Erythroblast (primary cell): ENCODE results near the gene ITGAE.

ENCODE experiments used
- DNase-seq, 2 experiments: peaks; one replicate each; lab custom pipeline; 2025; lab: John Stamatoyannopoulos, UW
- GATA1 ChIP-seq: IDR thresholded peaks from 2 replicates; pipeline ENCODE4 v1.6.1; 2011; ENCODE audit warnings: low read depth, mild to moderate bottlenecking, control low read depth, low read length, moderate library complexity
- POLR2A ChIP-seq: IDR thresholded peaks from 2 replicates; pipeline ENCODE4 v1.6.1; 2011; ENCODE audit warnings: mild to moderate bottlenecking, low read length

The ITGAE gene

DNA sequence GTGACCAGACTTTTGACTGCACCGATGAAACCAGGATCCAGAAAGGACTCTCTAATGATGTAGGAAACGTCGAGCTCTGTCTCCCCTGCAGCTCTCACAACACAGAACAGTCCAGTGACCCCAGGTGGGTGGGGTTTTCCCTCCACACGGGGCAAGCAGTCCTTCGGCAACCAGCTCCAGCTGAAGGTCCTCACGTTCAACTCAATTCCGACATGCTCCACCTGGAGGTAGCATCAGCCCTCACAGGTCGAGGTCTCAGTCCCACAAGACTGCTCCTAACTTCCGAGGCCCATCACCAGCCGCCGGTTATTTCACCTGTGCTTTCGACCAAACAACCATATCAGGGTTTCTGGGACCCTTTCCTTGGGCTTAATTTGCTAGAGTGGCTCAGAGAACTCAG is 28.2 kb downstream of the ITGAE start:
- DNase-seq, result no peak
- no peak for TF ChIP-seq POLR2A

DNA sequence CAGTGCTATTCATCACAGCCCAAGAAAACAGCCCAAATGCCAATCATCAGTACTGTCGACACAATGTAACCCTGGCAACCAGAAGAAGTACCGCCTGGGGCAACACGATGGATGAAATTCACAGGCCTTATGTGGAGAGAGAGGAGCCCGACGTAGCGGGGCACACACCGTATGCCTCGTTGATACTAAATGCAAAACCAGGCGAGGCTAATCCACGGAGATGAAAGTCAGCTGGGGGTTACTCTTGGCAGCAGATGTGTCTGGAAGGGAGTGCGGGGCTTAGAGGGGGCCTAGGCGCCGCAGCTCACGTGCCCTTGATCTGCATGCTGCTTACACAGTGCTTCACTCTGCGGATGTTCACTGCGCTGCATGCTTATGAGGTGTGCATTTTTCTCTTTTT is 29.8 kb downstream of the ITGAE start:
- no peak for DNase-seq
- TF ChIP-seq GATA1, result no peak
- no peak for TF ChIP-seq POLR2A

DNA sequence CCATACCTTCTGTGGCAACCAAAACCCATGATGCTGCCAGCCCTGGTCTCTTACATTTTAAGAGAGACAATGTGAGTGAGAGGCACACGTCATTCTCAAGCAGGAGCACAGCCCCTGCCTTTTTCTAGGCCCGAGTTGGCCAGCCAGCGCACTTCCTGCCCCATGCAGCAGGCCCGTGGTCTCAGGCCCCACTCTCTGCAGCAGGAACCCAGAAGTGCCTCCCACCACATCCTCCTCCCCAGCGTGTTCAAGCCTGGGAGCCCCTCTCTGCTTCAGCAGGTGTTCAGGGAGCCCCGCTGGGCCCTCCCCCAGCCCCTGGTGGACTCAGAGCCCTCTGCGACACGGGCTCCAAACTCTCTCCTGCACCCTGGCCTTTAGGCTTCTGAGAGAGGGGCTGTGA is 30.5 kb downstream of the ITGAE start:
- DNase-seq, result no peak

DNA sequence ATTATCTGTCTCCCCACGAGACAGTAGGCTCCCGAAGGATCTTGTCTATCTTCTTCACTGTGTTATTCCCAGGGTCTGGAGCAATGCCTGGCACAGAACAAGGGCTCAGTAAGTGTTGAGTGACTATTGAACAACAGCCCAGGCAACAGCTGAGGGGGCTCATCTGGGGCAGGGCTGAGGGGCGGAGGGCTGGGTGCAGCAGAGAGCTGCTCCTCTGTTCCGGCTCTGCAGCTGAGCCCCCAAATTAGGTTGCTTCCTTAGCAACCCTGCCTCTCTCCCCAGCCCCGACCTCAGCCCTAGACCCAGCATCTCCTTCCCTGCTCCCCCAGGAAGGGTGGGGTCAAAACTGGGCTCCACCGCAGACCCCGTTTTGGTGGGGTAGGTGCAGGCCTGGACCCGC is 32.2 kb downstream of the ITGAE start:
- no peak for DNase-seq

More for the DNA sequence above, 30.5 kb downstream of the ITGAE start:
- TF ChIP-seq POLR2A (no peak), GATA1 (no peak)

DNA sequence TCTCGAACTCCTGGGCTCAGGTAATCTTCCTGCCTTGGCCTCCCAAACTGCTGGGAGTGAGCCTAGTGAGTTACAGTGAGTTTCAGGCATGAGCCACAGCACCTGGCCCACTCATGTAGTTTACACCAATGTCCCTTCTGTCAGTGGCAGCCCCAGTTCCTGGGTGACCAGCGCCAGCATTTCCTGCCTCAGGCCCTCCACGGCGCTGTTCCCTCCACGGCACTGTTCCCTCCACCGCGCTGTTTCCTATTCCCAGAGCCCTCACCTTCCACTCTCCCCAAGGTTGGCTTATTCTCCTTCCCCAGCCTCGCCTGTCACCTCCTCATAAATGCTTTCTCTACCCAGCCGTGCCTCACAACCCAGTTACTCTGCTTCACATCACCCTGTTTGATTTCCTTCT is 32.6 kb downstream of the ITGAE start:
- TF ChIP-seq GATA1 (no peak), POLR2A (no peak)
- DNase-seq, result no peak

More for the DNA sequence above, 32.2 kb downstream of the ITGAE start:
- no peak for TF ChIP-seq POLR2A

DNA sequence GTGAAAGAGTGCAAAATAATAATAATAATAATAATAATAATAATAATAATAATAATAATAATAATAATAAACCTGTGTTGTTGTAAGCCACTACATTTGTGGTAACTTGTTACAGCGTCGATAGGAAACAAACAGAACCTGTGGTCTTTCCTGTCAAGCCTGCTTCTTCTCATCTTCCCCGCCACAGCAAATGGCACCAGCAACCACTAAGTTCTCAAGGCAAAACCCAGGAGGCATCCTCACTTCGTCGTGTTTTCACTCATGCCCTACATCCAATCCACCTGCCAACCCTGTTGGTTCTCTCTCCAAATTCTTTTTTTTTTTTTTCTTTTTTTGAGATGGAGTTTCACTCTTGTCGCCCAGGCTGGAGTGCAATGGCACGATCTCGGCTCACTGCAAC is 34.2 kb downstream of the ITGAE start:
- no peak for DNase-seq
- TF ChIP-seq GATA1, result no peak
- no peak for TF ChIP-seq POLR2A

DNA sequence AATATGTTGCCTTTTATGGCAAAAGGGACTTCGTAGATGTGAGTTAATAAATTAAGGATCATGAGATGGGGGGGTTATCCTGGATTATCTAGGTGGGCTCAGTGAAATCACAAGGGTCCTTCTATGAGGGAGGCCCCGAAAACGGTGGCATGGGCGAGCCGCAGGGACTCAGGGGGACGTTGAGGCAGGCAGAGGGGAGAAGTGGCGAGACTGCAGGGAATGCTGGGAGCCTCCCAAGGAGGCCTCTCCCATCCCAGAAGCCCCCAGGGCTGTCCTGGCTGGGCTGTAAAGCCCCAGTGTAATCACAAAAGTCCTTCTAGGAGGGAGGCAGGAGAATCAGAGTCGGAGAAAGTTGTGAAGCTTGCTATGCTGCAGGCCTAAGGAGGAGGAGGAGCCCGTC is 35.0 kb downstream of the ITGAE start:
- no peak for DNase-seq
- no peak for TF ChIP-seq POLR2A
- no peak for TF ChIP-seq GATA1

DNA sequence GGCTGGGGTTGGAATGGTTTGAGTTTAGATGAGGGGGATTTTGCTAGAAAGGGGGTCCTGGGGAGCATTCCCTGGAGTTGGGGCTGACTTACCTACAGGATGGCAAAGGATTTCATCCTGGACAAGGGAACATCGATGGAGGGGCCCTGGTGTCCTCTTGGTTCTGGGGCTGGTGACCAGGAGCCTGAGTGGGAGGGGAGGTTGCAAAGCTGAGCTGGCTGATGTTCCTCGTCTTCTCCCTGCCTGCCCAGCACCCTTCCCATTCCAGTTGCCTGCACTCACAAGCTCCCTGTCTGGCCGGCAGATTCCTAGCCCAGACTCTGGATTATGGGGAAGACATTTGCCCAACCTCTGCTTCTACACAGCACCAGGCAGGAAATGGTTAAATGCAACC is 37.2 kb downstream of the ITGAE start:
- TF ChIP-seq POLR2A (no peak), GATA1 (no peak)
- no peak for DNase-seq

DNA sequence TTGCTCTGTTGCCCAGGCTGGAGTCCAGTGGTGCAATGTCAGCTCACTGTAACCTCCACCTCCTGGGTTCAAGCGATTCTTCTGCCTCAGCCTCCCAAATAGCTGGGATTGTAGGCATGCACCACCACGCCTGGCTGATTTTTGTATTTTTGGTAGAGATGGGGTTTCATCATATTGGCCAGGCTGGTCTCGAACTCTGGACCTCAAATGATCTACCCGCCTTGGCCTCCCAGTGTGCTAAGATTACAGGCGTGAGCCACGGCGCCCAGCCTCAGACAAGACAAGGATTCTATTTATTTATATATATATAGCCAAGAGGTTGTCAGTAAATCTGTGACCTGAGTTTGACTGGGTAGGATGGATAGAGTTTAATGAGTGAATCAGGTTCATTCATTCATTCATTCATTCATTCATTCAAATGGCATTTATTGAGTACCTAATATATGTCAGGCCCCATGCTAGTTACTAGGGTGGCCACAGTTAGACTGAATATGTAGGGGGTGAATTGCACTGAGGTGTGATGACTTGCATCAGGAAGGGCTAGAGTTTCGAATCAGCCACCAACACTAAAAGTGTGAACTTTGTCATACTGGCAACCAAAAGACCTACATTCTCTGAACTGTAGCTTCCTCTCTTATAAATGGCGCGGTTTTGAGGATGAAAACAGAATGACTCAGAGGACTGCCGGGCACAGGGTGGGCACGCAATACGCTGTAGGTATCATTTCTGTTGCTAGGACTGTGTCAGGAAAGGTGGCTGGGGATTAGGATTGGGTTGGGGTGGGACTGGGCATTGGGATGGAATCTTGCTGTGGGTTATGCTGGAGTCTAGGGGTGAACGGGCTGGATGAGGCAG is 37.8 kb downstream of the ITGAE start:
- TF ChIP-seq POLR2A, result no peak
- no peak for TF ChIP-seq GATA1
- DNase-seq, result no peak

DNA sequence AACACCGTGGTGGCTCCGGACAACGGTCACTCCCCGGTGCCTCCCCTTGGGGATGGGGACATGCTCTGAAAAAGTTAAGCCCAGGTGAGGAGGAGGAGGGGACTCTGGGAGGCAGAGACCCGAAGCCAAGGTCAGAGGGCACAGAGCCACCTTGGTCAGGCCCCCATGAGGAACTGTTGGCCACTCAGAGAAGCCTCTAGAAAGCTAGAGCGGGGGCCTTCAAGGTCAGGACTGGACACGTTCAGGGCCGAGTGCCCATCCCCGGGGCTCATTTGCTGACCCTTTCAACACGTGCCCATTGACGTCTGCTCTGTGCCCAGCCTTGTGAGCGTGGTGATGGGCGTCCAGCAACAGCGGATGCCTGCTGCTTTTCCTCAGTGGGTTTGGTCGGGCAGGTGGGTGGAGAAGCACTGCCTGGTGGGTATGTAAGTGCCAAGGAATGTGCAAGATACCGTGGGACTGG is 39.0 kb downstream of the ITGAE start:
- TF ChIP-seq GATA1 (no peak), POLR2A (no peak)
- DNase-seq, result no peak

DNA sequence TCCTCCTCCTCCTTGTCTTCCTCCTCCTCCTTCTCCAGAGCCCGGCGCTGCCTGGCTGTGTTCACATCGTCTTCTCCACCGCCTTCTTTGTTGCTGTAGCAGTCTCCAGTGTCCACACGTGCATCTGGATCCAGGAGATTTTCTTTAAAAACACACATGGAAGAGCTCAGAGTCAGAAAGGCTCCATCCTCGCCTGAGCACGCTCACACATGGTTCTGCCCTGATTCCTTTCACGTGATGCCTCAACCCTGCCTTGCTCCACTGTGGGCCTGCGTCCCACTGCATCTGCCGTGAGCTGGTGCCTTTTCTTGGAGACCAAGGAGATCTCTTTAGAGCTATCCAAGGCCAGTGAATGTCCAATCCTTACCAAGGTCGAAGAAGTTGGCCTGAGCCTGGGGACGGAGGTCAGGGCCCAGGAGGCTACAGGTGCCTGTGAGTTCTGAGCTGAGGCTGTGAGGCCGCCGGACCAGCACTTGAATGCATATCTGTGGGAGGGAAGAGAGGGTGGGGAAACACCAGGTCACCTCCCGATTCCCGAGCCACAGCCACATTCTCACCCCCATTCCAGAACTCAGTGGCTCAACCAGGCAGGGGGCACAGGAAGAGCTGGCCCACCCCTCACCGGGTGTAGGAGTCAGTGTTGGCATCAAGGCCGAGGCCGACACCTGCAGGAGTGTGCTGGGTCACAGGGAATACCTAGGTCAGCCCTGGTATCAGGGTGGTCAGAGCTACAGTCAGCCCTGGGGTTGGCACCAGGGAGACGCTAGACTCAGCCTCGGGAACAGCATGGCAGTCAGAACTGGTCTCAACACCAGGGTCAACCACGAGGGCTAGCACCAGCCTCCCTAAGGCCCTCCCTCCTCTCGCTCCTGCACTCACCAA is 39.7 kb downstream of the ITGAE start:
- no peak for DNase-seq
- TF ChIP-seq GATA1 (no peak), POLR2A (no peak)

DNA sequence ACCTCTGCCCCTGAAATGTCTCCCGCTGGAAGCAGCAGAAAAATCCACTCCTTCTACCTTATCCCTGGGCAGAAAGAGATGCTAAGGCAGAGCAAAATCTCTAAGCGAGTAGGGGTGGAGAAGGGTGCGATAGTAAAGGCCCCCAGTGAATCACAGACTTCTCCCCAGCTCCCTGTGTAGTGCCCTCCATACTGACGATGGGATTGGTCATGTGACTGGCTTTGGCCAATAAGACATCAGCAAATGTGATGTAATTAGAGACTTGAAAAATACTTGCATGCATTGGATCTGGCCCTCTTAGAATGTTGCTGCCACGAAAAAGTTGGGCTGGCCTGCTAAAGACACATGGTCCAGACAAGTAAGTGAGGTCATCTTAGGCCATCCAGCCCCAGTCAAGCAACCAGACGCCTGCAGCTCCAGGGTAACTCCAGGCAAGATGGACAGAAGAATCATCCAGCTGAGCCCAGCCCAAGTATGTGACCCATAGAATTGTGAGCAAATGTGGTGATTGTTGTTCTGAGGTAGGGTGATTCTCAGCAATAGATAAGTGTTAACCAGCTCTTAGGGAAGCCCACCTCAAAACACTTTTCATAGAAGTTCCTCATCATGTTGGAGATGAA is 41.3 kb downstream of the ITGAE start:
- DNase-seq, result no peak
- TF ChIP-seq GATA1, result no peak
- no peak for TF ChIP-seq POLR2A

DNA sequence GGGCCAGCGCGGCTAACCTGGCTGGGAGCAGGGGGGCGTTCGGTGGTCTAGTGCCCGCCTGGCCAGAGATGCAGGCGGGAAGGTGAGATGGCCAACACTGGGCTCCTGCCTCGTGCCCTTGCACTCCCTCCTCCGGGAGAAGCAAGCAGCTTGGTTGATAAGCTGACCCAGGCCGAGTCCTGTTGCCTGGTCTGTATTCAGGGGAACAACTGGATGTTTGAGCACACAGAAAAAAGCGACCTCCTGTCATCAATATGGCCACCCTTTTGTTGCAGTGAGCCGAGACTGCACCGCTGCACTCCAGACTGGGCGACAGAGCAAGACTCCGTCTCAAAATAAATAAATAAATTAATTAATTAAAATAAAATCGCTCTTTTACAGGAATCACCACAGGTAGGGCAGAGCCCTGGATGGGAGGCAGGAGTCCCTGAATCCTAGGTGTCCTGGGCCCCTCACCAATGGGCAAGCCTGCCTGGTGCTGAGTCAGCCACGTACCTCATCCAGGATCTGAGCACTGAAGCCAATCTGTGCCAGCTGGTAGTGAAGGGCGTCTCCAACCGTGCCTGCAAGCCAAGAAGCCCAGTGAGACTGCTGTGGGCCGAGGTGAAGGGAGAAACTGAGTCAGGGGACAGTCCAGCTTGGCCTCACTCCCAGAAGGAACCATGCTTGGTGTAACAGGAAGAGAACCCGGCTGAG is 45.5 kb downstream of the ITGAE start:
- DNase-seq, result no peak
- TF ChIP-seq POLR2A, result no peak
- TF ChIP-seq GATA1, result no peak
